Glutamatergic neuron (in vitro differentiated cells): ENCODE measurements around the gene ZNF658. TPM values are rescaled to one million over a fixed set of nuclear protein-coding genes. Genes with fewer than 3 reads are reported as not detected.
A peak's percentile ranks its signal among the peaks of the same experiment; 100 is the strongest.
"Not testable (repeated sequence)": the region's sequence is repeated elsewhere in the genome, so short reads cannot be mapped to it uniquely, and the experiment has no call there.

Experiments
- DNase-seq: peaks from one replicate; pipeline ENCODE4 v3.0.0; 2022
- H3K27ac Mint-ChIP-seq: one replicate; pipeline ENCODE4 v1.8.0; 2020; ENCODE audit warnings: mild to moderate bottlenecking, mixed read lengths, inconsistent platforms; ENCODE audit not compliant: unreplicated experiment
- H3K27me3 Mint-ChIP-seq: one replicate; pipeline ENCODE4 v1.8.0; 2020; ENCODE audit warnings: mild to moderate bottlenecking, moderate library complexity, mixed read lengths, inconsistent platforms; ENCODE audit not compliant: unreplicated experiment
- H3K36me3 Mint-ChIP-seq: one replicate; pipeline ENCODE4 v1.8.0; 2020; ENCODE audit warnings: mild to moderate bottlenecking, mixed read lengths, inconsistent platforms; ENCODE audit not compliant: unreplicated experiment
- H3K4me1 Mint-ChIP-seq: one replicate; pipeline ENCODE4 v1.8.0; 2020; ENCODE audit warnings: mild to moderate bottlenecking, low read depth, mixed read lengths, inconsistent platforms; ENCODE audit not compliant: unreplicated experiment
- H3K4me3 Mint-ChIP-seq: one replicate; pipeline ENCODE4 v1.8.0; 2020; ENCODE audit warnings: mild to moderate bottlenecking, mixed read lengths, inconsistent platforms; ENCODE audit not compliant: unreplicated experiment
- H3K9me3 Mint-ChIP-seq: one replicate; pipeline ENCODE4 v1.8.0; 2020; ENCODE audit warnings: mild to moderate bottlenecking, moderate library complexity, mixed read lengths, inconsistent platforms; ENCODE audit not compliant: unreplicated experiment
- long read RNA-seq: library from polyadenylated mRNA; unstranded; transcript quantifications from one replicate; pipeline ENCODE4 v2.0.0, GENCODE V29; 2020; ENCODE audit not compliant: unreplicated experiment
- total RNA-seq: library from RNA; stranded (reverse); fragmentation: NEBNext Ultra II Directional; extraction: Animal tissue kit (Norgen Biotek cat#: 25700); gene quantifications from one replicate; pipeline ENCODE4 v1.2.1, GENCODE V29; 2021; ENCODE audit not compliant: unreplicated experiment

The ZNF658 gene
- 9.4 TPM for total RNA-seq
- long read RNA-seq, full-length matches to known transcripts, result 1 of 4 reads
- long read RNA-seq, partial matches to known transcripts, result 0 of 4 reads
- long read RNA-seq, other reads (novel, unspliced or antisense), result 3 of 4 reads

DNA sequence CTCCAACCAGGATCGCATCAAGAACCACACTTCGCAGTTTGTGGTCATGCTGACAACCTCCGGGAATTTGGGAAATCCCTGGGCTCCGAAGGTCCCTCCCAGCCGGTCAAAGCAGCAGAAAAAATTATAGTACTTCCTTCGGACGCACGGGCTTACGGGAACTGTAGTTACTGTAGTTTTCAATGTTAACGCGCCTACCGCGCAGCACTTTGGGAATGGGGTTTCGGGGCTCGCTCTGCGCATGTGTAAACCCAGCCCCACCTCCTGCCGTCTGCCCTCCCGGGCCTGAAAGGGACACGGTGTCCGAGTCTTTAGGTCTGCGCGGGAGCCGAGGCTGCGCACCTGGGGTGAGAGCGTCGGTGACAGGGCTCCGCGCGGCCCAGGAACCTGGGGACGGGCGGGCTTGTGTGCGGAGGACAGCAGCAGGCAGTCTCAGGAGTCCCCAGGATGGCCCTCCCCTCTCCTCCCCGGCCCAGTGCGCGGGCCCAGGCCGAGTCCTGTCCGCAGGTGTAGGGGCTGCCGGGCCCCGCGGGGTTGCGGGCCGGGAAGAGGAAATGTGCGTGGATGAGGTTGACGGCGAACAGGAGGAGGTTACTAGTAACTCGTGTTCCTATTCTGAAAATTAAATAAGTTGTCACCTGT is at the start of gene ZNF658:
TSS of gene ZNF658 (plus strand) at position 236 of the 642 bp plus-strand sequence. CDS start 2,837 bp downstream, outside the sequence.
- peak within 1 kb of the TSS; percentile 99 for H3K4me3 Mint-ChIP-seq
- DNase-seq, result peak; percentile 85
- not testable (repeated sequence) for H3K27me3 Mint-ChIP-seq, H3K4me1 Mint-ChIP-seq, H3K9me3 Mint-ChIP-seq, H3K36me3 Mint-ChIP-seq
- peak within 1 kb of the TSS; percentile 82 for H3K27ac Mint-ChIP-seq

- H3K27ac Mint-ChIP-seq, H3K9me3 Mint-ChIP-seq, H3K4me3 Mint-ChIP-seq, DNase-seq, H3K4me1 Mint-ChIP-seq, H3K27me3 Mint-ChIP-seq, H3K36me3 Mint-ChIP-seq: not testable (repeated sequence)
Observed at GRCh38 chr9:66861732-66862131, 38.8 kb upstream of the ZNF658 start.

- H3K4me1 Mint-ChIP-seq, H3K36me3 Mint-ChIP-seq, H3K9me3 Mint-ChIP-seq, H3K27me3 Mint-ChIP-seq, H3K27ac Mint-ChIP-seq, H3K4me3 Mint-ChIP-seq, DNase-seq: not testable (repeated sequence)
Observed at GRCh38 chr9:66868660-66869059, 31.9 kb upstream of the ZNF658 start.

GRCh38 chr9:66880605-66881004 is 19.9 kb upstream of the ZNF658 start:
- not testable (repeated sequence) for H3K4me1 Mint-ChIP-seq, DNase-seq, H3K9me3 Mint-ChIP-seq, H3K27me3 Mint-ChIP-seq, H3K36me3 Mint-ChIP-seq, H3K4me3 Mint-ChIP-seq, H3K27ac Mint-ChIP-seq

DNA sequence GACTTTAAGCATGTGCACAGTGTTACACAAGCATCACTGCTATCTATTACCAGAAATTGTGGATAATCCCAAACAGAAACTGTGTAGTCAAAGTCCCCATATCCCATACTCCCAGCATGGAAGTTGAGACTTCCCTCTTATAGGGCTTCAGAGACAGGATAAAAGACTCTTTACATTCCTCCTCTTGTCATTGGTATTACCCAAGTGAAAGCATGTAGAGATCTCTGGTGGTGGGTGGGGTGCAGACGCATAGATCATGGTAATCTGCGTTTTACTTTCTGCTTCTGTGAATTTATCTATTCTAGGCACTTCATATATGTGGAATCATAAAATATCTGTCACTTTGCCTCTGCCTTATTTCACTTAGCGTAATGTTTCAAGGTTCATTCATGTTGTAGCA is 18.7 kb upstream of the ZNF658 start:
- not testable (repeated sequence) for DNase-seq

GRCh38 chr9:66890334-66890733 is 10.2 kb upstream of the ZNF658 start:
- not testable (repeated sequence) for H3K27ac Mint-ChIP-seq, H3K9me3 Mint-ChIP-seq, H3K27me3 Mint-ChIP-seq, H3K4me1 Mint-ChIP-seq, H3K36me3 Mint-ChIP-seq, H3K4me3 Mint-ChIP-seq, DNase-seq

More for the DNA sequence above, 18.7 kb upstream of the ZNF658 start:
- H3K4me1 Mint-ChIP-seq, H3K36me3 Mint-ChIP-seq, H3K4me3 Mint-ChIP-seq, H3K27ac Mint-ChIP-seq, H3K9me3 Mint-ChIP-seq, H3K27me3 Mint-ChIP-seq: not testable (repeated sequence)

DNA sequence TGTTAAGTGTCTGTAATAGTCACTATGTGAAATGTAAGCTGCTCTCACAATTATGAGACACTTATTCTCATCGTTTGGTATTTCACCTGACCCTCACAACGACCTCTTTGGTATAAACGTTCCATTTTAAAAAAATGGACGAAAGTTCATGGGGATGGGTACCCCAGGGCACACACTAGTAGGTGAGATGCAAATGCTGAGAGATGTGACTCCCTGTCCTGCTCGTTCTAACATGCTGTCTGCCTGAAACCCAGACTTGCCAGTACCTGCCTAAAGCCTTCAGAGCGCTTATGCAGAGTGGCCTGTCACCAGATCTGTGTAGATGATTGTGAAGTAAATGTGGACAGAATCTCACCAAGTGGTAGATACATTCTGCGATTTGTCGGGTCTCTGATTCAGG is 616 bp downstream of the ZNF658 start:
- not testable (repeated sequence) for H3K4me1 Mint-ChIP-seq, H3K27me3 Mint-ChIP-seq, DNase-seq, H3K36me3 Mint-ChIP-seq, H3K9me3 Mint-ChIP-seq
- H3K27ac Mint-ChIP-seq, result peak overlapping the region; percentile 64
- H3K4me3 Mint-ChIP-seq, result peak overlapping the region; percentile 99

DNA sequence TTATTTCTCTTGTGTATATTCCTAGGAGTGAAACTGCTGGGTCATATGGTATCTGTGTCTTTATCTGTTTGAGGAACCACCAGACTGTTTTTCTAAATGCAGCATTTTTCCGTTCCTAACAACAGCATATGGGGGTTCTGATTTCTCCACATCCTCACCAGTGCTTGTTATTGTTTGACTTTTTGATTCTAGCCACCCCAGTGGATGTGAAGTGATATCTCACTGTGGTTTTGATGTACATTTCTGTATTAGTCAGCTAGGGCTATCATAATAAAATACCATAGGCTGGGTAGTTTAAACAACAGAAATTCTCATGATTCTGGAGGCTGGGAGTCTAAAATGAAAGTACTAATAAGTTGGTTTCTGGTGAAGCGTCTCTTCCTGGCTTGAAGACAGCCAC is 9.0 kb downstream of the ZNF658 start:
- not testable (repeated sequence) for H3K27me3 Mint-ChIP-seq, DNase-seq, H3K4me1 Mint-ChIP-seq, H3K36me3 Mint-ChIP-seq, H3K4me3 Mint-ChIP-seq, H3K27ac Mint-ChIP-seq, H3K9me3 Mint-ChIP-seq

DNA sequence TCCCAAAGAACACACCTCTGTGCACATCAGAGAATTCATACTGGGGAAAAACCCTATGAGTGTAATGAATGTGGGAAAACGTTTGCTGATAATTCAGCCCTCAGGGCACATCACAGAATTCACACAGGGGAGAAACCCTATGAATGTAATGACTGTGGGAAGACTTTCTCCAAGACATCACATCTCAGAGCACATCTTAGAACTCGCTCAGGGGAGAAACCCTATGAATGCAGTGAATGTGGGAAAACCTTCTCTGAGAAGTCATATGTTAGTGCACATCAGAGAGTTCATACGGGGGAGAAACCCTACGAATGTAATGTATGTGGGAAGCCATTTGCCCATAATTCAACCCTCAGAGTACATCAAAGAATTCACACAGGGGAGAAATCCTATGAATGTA is 19.5 kb downstream of the ZNF658 start:
- not testable (repeated sequence) for H3K27me3 Mint-ChIP-seq

GRCh38 chr9:66936194-66936870 is 35.8 kb downstream of the ZNF658 start:
- not testable (repeated sequence) for DNase-seq, H3K9me3 Mint-ChIP-seq, H3K4me3 Mint-ChIP-seq

More for the DNA sequence above, 19.5 kb downstream of the ZNF658 start:
- not testable (repeated sequence) for DNase-seq, H3K9me3 Mint-ChIP-seq, H3K4me1 Mint-ChIP-seq, H3K27ac Mint-ChIP-seq, H3K4me3 Mint-ChIP-seq, H3K36me3 Mint-ChIP-seq

DNA sequence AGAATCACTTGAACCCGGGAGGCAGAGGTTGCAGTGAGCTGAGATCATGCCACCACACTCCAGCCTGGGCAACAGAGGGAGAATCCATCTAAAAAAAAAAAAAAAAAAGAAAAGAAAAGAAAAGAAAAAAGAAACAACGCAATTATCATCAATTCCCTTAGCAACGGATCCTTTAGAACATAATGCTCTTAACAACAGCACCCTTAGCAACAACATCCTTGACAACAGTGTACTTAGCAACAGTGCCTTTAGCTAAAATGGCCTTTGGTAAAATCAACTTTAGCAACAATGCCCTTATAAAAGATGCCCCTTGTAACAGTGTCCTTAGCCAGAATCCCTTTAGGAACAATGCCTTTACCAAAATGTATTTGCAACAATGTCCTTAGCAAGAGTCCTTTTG is 37.1 kb downstream of the ZNF658 start:
- not testable (repeated sequence) for H3K27me3 Mint-ChIP-seq, H3K36me3 Mint-ChIP-seq, H3K4me1 Mint-ChIP-seq, H3K9me3 Mint-ChIP-seq, H3K4me3 Mint-ChIP-seq, DNase-seq, H3K27ac Mint-ChIP-seq

More at GRCh38 chr9:66936194-66936870, 35.8 kb downstream of the ZNF658 start:
- not testable (repeated sequence) for H3K4me1 Mint-ChIP-seq, H3K27ac Mint-ChIP-seq, H3K27me3 Mint-ChIP-seq, H3K36me3 Mint-ChIP-seq

DNA sequence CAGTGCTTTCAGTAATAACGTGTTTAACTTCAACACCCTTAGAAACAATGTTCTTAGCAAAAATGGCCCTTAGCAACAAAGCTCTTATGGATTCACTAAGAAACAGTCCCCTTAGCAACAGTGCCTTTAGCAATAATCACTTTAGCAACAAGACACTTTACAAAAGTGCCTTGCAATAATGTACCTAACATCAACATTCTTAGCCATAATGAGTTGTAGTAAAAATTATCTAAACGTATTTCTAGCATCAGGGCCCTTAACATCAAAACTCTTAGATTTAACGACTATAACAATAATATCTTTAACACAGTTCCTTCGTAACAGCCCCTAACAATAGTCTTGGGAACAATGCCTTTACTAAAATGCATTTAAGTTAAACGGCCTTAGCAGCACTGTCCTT is 37.8 kb downstream of the ZNF658 start:
- H3K27ac Mint-ChIP-seq, H3K36me3 Mint-ChIP-seq: not testable (repeated sequence)

More for the DNA sequence above, 37.8 kb downstream of the ZNF658 start:
- H3K9me3 Mint-ChIP-seq, H3K27me3 Mint-ChIP-seq, H3K4me1 Mint-ChIP-seq, DNase-seq, H3K4me3 Mint-ChIP-seq: not testable (repeated sequence)
